SU-DHL-6 (cell line): ENCODE data around the gene TENT4A.

Source experiments
- CTCF ChIP-seq: fragments of 200-600 bp; sonication (generic); IDR thresholded peaks from one replicate; pipeline ENCODE4 v1.5.1; 2017; ENCODE audit warnings: antibody characterized with exemption, mild to moderate bottlenecking, low read length, moderate library complexity; ENCODE audit not compliant: insufficient read depth, poor library complexity, severe bottlenecking
- EZH2phosphoT487 ChIP-seq: fragments of 200-600 bp; sonication (generic), shearing (Covaris generic); conservative IDR thresholded peaks from 2 replicates; pipeline ENCODE4 v1.6.1; 2018; ENCODE audit warnings: mild to moderate bottlenecking, antibody characterized with exemption, low read length, moderate library complexity, mixed read lengths

GRCh38 chr5:6760686-6761085 lies 47.5 kb downstream of the TENT4A start:
- no peak for TF ChIP-seq CTCF
- no peak for TF ChIP-seq EZH2phosphoT487
